WTC11 (cell line): ENCODE results near the gene EFHB.

Experiments used
- ESRRA ChIP-seq: sonication (generic); formaldehyde crosslinking; IDR thresholded peaks from 2 replicates; pipeline ENCODE4 v1.8.1; 2022; ENCODE audit warnings: mild to moderate bottlenecking, missing genetic modification reagents, borderline replicate concordance
- FOXJ3 ChIP-seq: sonication (generic); formaldehyde crosslinking; IDR thresholded peaks from 2 replicates; pipeline ENCODE4 v1.9.0; 2021; ENCODE audit warnings: missing genetic modification reagents, mild to moderate bottlenecking, borderline replicate concordance
- GRHL2 ChIP-seq: fragments of 250-450 bp; sonication (Bioruptor Pico); IDR thresholded peaks from 2 replicates; pipeline ENCODE4 v1.8.0; 2022; ENCODE audit warnings: mild to moderate bottlenecking, moderate library complexity; ENCODE audit not compliant: insufficient replicate concordance, severe bottlenecking
- KAT7 ChIP-seq: sonication (generic); formaldehyde crosslinking; IDR thresholded peaks from 2 replicates; pipeline ENCODE4 v1.8.1; 2023; ENCODE audit warnings: missing genetic modification reagents, mild to moderate bottlenecking, borderline replicate concordance
- NFATC4 ChIP-seq: fragments of 250-450 bp; sonication (Bioruptor Pico); IDR thresholded peaks from 2 replicates; pipeline ENCODE4 v1.9.0; 2021; ENCODE audit warnings: mild to moderate bottlenecking
- NR2C2 ChIP-seq: sonication (generic); formaldehyde crosslinking; IDR thresholded peaks from 2 replicates; pipeline ENCODE4 v1.8.0; 2022; ENCODE audit warnings: mild to moderate bottlenecking, missing genetic modification reagents
- NR3C1 ChIP-seq: sonication (generic); formaldehyde crosslinking; conservative IDR thresholded peaks from 2 replicates; pipeline ENCODE4 v1.8.1; 2023; ENCODE audit warnings: low read depth, mild to moderate bottlenecking, missing genetic modification reagents
- ZNF317 ChIP-seq: sonication (generic); formaldehyde crosslinking; IDR thresholded peaks from 2 replicates; pipeline ENCODE4 v1.8.1; 2023; ENCODE audit warnings: low read depth, mild to moderate bottlenecking, moderate library complexity, missing genetic modification reagents, borderline replicate concordance
- TF ChIP-seq, protein P1 (sequence below): sonication (generic); formaldehyde crosslinking; IDR thresholded peaks from 2 replicates; pipeline ENCODE4 v1.8.0; 2022; ENCODE audit warnings: mild to moderate bottlenecking, missing genetic modification reagents
- TF ChIP-seq, protein P2 (sequence below): fragments of 200-600 bp; IDR thresholded peaks from 2 replicates; pipeline ENCODE4 v1.8.0; 2022; ENCODE audit warnings: antibody characterized with exemption
- TF ChIP-seq, protein P3 (sequence below): sonication (generic); formaldehyde crosslinking; IDR thresholded peaks from 2 replicates; pipeline ENCODE4 v1.8.1; 2023; ENCODE audit warnings: mild to moderate bottlenecking, missing genetic modification reagents, moderate library complexity
- TF ChIP-seq, protein P4 (sequence below): sonication (generic); formaldehyde crosslinking; IDR thresholded peaks from 2 replicates; pipeline ENCODE4 v1.8.0; 2022; ENCODE audit warnings: mild to moderate bottlenecking, missing genetic modification reagents

DNA sequence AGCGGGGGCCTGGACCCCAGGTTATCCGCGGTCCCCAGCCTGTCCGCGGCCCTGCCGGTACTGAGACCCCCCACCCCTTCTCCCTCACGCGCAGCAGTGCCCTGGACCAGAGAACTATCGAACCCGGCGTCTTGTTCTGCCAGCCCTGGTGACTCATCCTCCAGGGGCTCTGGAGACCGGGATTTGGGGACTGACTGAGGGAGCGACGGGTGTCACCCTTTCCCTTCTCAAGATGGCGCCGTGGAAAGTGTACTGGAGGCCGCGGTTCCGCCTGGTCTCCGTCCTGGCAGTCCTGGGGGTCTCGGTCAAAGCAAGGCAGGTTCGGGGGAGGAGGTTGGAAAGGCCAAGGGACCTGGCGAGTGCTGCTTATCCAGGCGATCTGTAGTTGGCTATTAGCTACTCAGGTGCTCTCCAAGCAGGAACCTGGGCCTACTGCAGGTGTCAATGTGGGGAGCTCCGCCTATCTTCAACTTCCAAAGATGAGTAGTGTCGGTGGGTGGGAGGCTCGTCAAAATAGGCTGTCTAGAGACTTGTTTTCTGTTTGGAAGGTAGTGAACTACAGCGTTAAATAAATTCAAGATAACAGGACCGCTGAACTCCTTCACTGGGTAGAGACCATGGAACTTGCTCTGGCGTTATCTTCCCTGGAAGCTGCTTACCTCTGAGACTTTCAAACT is 13.7 kb upstream of the EFHB start:
- TF ChIP-seq, protein P1, sequence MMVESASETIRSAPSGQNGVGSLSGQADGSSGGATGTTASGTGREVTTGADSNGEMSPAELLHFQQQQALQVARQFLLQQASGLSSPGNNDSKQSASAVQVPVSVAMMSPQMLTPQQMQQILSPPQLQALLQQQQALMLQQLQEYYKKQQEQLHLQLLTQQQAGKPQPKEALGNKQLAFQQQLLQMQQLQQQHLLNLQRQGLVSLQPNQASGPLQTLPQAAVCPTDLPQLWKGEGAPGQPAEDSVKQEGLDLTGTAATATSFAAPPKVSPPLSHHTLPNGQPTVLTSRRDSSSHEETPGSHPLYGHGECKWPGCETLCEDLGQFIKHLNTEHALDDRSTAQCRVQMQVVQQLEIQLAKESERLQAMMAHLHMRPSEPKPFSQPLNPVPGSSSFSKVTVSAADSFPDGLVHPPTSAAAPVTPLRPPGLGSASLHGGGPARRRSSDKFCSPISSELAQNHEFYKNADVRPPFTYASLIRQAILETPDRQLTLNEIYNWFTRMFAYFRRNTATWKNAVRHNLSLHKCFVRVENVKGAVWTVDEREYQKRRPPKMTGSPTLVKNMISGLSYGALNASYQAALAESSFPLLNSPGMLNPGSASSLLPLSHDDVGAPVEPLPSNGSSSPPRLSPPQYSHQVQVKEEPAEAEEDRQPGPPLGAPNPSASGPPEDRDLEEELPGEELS (CRISPR knock-in tag): 0 out of 2 replicates have a peak, but pooled peaks have one; percentile 9
- TF ChIP-seq, protein P2, sequence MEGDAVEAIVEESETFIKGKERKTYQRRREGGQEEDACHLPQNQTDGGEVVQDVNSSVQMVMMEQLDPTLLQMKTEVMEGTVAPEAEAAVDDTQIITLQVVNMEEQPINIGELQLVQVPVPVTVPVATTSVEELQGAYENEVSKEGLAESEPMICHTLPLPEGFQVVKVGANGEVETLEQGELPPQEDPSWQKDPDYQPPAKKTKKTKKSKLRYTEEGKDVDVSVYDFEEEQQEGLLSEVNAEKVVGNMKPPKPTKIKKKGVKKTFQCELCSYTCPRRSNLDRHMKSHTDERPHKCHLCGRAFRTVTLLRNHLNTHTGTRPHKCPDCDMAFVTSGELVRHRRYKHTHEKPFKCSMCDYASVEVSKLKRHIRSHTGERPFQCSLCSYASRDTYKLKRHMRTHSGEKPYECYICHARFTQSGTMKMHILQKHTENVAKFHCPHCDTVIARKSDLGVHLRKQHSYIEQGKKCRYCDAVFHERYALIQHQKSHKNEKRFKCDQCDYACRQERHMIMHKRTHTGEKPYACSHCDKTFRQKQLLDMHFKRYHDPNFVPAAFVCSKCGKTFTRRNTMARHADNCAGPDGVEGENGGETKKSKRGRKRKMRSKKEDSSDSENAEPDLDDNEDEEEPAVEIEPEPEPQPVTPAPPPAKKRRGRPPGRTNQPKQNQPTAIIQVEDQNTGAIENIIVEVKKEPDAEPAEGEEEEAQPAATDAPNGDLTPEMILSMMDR: no peak
- TF ChIP-seq ZNF317 (CRISPR knock-in tag) (no peak), NFATC4 (CRISPR knock-in tag) (no peak), GRHL2 (CRISPR knock-in tag) (no peak), ESRRA (CRISPR knock-in tag) (no peak), NR2C2 (no peak), FOXJ3 (no peak), NR3C1 (CRISPR knock-in tag) (no peak), KAT7 (CRISPR knock-in tag) (no peak)
- TF ChIP-seq, protein P3, sequence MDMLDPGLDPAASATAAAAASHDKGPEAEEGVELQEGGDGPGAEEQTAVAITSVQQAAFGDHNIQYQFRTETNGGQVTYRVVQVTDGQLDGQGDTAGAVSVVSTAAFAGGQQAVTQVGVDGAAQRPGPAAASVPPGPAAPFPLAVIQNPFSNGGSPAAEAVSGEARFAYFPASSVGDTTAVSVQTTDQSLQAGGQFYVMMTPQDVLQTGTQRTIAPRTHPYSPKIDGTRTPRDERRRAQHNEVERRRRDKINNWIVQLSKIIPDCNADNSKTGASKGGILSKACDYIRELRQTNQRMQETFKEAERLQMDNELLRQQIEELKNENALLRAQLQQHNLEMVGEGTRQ: no peak
- TF ChIP-seq, protein P4, sequence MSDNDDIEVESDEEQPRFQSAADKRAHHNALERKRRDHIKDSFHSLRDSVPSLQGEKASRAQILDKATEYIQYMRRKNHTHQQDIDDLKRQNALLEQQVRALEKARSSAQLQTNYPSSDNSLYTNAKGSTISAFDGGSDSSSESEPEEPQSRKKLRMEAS: no peak
